HepG2 (cell line): ENCODE results near the gene MPST. TPM values are rescaled to one million over a fixed set of nuclear protein-coding genes. Genes with fewer than 3 reads are reported as not detected.
A peak's percentile ranks its signal among the peaks of the same experiment; 100 is the strongest.

Source experiments
- CAMTA2 ChIP-seq: sonication (generic); formaldehyde crosslinking; IDR thresholded peaks from 2 replicates; pipeline ENCODE4 v1.4.0; 2020; ENCODE audit warnings: mild to moderate bottlenecking, missing genetic modification reagents, borderline replicate concordance
- CEBPG ChIP-seq: IDR thresholded peaks from 2 replicates; pipeline ENCODE4 v1.6.1; 2016
- CREB1 ChIP-seq, 2 experiments: fragments of 450-650 bp in 1 of 2; IDR thresholded peaks; 2 replicates each; pipeline ENCODE4 v1.6.1; 2016 to 2017; ENCODE audit warnings: control low read depth in 1 of 2, mild to moderate bottlenecking in 1 of 2, missing compliant biosample characterization in 1 of 2, missing genetic modification characterization in 1 of 2
- ELF4 ChIP-seq: sonication (generic); formaldehyde crosslinking; IDR thresholded peaks from 2 replicates; pipeline ENCODE4 v1.5.0; 2020; ENCODE audit warnings: missing genetic modification reagents, mild to moderate bottlenecking, moderate library complexity, borderline replicate concordance
- FOXK2 ChIP-seq: fragments of 450-650 bp; IDR thresholded peaks from 2 replicates; pipeline ENCODE4 v1.6.1; 2016
- GABPB1 ChIP-seq: IDR thresholded peaks from 2 replicates; pipeline ENCODE4 v1.6.1; 2016; ENCODE audit warnings: mild to moderate bottlenecking, missing genetic modification reagents, moderate library complexity, missing compliant biosample characterization
- ISX ChIP-seq: sonication (generic); formaldehyde crosslinking; conservative IDR thresholded peaks from 2 replicates; pipeline ENCODE4 v1.5.0; 2020; ENCODE audit warnings: missing genetic modification reagents
- JDP2 ChIP-seq: sonication (generic); formaldehyde crosslinking; IDR thresholded peaks from 2 replicates; pipeline ENCODE4 v1.8.1; 2022; ENCODE audit warnings: missing genetic modification reagents, borderline replicate concordance
- MEIS1 ChIP-seq: sonication (generic); formaldehyde crosslinking; IDR thresholded peaks from 2 replicates; pipeline ENCODE4 v1.9.0; 2021; ENCODE audit warnings: mild to moderate bottlenecking, missing genetic modification reagents, moderate library complexity, borderline replicate concordance
- RARA ChIP-seq: IDR thresholded peaks from 2 replicates; pipeline ENCODE4 v1.6.1; 2016; ENCODE audit warnings: missing genetic modification reagents, missing compliant biosample characterization
- SIX4 ChIP-seq: sonication (generic); formaldehyde crosslinking; IDR thresholded peaks from 2 replicates; pipeline ENCODE4 v1.4.0; 2020; ENCODE audit warnings: missing genetic modification reagents
- TBX3 ChIP-seq: fragments of 450-650 bp; IDR thresholded peaks from 2 replicates; pipeline ENCODE4 v1.6.1; 2017; ENCODE audit warnings: antibody characterized with exemption, mild to moderate bottlenecking, inconsistent platforms, borderline replicate concordance
- TOPORS ChIP-seq: sonication (generic); formaldehyde crosslinking; IDR thresholded peaks from 2 replicates; pipeline ENCODE4 v1.8.0; 2023; ENCODE audit warnings: mild to moderate bottlenecking, missing genetic modification reagents
- ZBTB7B ChIP-seq: sonication (generic); formaldehyde crosslinking; IDR thresholded peaks from 2 replicates; pipeline ENCODE4 v1.4.0; 2020; ENCODE audit warnings: missing genetic modification reagents
- ZC3H13 ChIP-seq: sonication (generic); formaldehyde crosslinking; IDR thresholded peaks from 2 replicates; pipeline ENCODE4 v1.8.1; 2023; ENCODE audit warnings: mild to moderate bottlenecking, missing genetic modification reagents, moderate library complexity
- ZC3H4 ChIP-seq: sonication (generic); formaldehyde crosslinking; IDR thresholded peaks from 2 replicates; pipeline ENCODE4 v1.4.0; 2020; ENCODE audit warnings: missing genetic modification reagents, borderline replicate concordance
- ZNF251 ChIP-seq: sonication (generic); formaldehyde crosslinking; IDR thresholded peaks from 2 replicates; pipeline ENCODE4 v1.9.0; 2021; ENCODE audit warnings: mild to moderate bottlenecking, missing genetic modification reagents
- ZNF431 ChIP-seq: sonication (generic); formaldehyde crosslinking; IDR thresholded peaks from 2 replicates; pipeline ENCODE4 v1.9.0; 2022; ENCODE audit warnings: missing genetic modification reagents, low read depth, mild to moderate bottlenecking, borderline replicate concordance
- ZNF460 ChIP-seq: sonication (generic); formaldehyde crosslinking; IDR thresholded peaks from 2 replicates; pipeline ENCODE4 v1.5.1; 2020; ENCODE audit warnings: missing genetic modification reagents, mild to moderate bottlenecking, borderline replicate concordance
- ZNF550 ChIP-seq: sonication (generic); formaldehyde crosslinking; IDR thresholded peaks from 2 replicates; pipeline ENCODE4 v1.4.0; 2020; ENCODE audit warnings: mild to moderate bottlenecking, missing genetic modification reagents, borderline replicate concordance
- ZNF792 ChIP-seq: IDR thresholded peaks from 2 replicates; pipeline ENCODE4 v1.6.1; 2016
- ZNF879 ChIP-seq: sonication (generic); formaldehyde crosslinking; IDR thresholded peaks from 2 replicates; pipeline ENCODE4 v1.8.1; 2023; ENCODE audit warnings: missing genetic modification reagents
- polyA plus RNA-seq, 8 experiments: library from polyadenylated mRNA; depleted of rRNA in 3 of 8; stranded (reverse) in 7 of 8; unstranded in 1 of 8; fragments of >200 nt; fragmentation: Illumina TruSeq in 4 of 8; extraction: Trizol in 4 of 8; gene quantifications; 2 replicates each; pipeline versions ENCODE4 v1.2.1 to v1.2.3, GENCODE V29; 2011 to 2016; ENCODE audit warnings: low read depth in 4 of 8, missing spikeins in 1 of 8, mixed read lengths in 1 of 8; ENCODE audit not compliant: insufficient read depth in 1 of 8
- total RNA-seq, 5 experiments: library from RNA; depleted of rRNA; stranded (reverse); fragments of >200 nt; fragmentation: Illumina TruSeq; extraction: Trizol; gene quantifications; 2 replicates each; pipeline ENCODE4 v1.2.3, GENCODE V29; 2016; ENCODE audit warnings: low read depth in 1 of 5
- TF ChIP-seq, protein P1 (sequence below): sonication (generic); formaldehyde crosslinking; IDR thresholded peaks from 2 replicates; pipeline ENCODE4 v1.5.0; 2020; ENCODE audit warnings: mild to moderate bottlenecking, missing genetic modification reagents, moderate library complexity
- TF ChIP-seq, protein P2 (sequence below): sonication (generic); formaldehyde crosslinking; IDR thresholded peaks from 2 replicates; pipeline ENCODE4 v1.4.0; 2020; ENCODE audit warnings: missing genetic modification reagents
- TF ChIP-seq, protein P3 (sequence below): sonication (generic); formaldehyde crosslinking; IDR thresholded peaks from 2 replicates; pipeline ENCODE4 v1.8.1; 2022; ENCODE audit warnings: mild to moderate bottlenecking, missing genetic modification reagents
- TF ChIP-seq, protein P4 (sequence below): sonication (generic); formaldehyde crosslinking; conservative IDR thresholded peaks from 2 replicates; pipeline ENCODE4 v1.4.0; 2020; ENCODE audit warnings: missing genetic modification reagents

MPST gene
- total and polyA plus RNA-seq, 2 of the 13 experiments (the other 11 are each of a cell fraction or from before 2014, with no cell fraction given): 133 to 141 TPM

DNA sequence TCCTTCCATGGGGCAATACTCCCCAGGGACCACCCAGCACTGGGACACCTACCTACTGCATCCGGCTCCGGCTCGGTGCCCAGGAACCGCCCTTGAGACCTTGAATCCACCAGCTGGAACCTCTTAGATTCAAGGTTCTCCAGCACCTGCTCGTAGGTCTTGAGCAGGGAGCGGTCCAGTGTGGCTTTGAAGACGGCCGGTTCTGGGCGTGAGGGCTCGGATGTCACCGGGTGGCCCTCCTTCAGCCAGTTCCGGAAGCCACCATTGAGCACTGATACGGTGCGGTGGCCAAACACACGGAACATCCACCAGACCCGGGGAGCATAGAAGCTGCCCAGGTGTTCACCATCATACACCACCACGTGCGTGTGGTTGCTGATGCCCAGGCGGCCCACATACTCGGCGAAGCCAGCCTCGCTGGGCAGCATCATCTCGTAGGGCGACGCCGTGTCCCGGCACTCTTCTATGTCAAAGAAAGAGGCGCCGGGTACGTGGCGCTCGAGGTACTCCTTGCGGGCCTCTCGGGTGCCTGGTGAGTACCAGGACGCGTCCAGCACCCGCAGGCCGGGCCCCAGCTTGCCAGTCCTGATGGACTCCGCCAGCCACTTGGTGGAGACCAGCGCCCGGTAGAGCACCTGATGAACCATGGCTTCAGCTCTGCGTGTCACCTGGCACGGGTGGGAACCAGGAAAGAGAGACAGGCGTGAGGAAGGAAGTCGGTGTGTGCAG lies 1.3 kb upstream of the MPST start (continued):
- TF ChIP-seq, protein P1, sequence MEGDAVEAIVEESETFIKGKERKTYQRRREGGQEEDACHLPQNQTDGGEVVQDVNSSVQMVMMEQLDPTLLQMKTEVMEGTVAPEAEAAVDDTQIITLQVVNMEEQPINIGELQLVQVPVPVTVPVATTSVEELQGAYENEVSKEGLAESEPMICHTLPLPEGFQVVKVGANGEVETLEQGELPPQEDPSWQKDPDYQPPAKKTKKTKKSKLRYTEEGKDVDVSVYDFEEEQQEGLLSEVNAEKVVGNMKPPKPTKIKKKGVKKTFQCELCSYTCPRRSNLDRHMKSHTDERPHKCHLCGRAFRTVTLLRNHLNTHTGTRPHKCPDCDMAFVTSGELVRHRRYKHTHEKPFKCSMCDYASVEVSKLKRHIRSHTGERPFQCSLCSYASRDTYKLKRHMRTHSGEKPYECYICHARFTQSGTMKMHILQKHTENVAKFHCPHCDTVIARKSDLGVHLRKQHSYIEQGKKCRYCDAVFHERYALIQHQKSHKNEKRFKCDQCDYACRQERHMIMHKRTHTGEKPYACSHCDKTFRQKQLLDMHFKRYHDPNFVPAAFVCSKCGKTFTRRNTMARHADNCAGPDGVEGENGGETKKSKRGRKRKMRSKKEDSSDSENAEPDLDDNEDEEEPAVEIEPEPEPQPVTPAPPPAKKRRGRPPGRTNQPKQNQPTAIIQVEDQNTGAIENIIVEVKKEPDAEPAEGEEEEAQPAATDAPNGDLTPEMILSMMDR (CRISPR knock-in tag): peak; percentile 17; the same call in 1 of the 2 replicates
- TF ChIP-seq ZNF431 (CRISPR knock-in tag) (0 out of 2 replicates have a peak, but pooled peaks have one; percentile 37), ZC3H4 (0 out of 2 replicates have a peak, but pooled peaks have one; percentile 19), ZBTB7B (no peak), ZNF792 (CRISPR knock-in tag) (no peak), CREB1 (IDR thresholded peaks at IDR 0.05) (no peak), CREB1 (CRISPR knock-in tag; IDR thresholded peaks at IDR 0.05) (no peak), ZC3H13 (CRISPR knock-in tag) (peak; percentile 36; the same call in 1 of the 2 replicates), TOPORS (CRISPR knock-in tag) (no peak), TBX3 (no peak), JDP2 (no peak), CAMTA2 (no peak), ZNF550 (CRISPR knock-in tag) (no peak), GABPB1 (CRISPR knock-in tag) (no peak), FOXK2 (no peak), ZNF460 (CRISPR knock-in tag) (no peak), RARA (CRISPR knock-in tag) (no peak), ZNF879 (CRISPR knock-in tag) (0 out of 2 replicates have a peak, but pooled peaks have one; percentile 37), ISX (CRISPR knock-in tag) (no peak), MEIS1 (CRISPR knock-in tag) (no peak), ZNF251 (CRISPR knock-in tag) (no peak), ELF4 (0 out of 2 replicates have a peak, but pooled peaks have one; percentile 53), SIX4 (CRISPR knock-in tag) (no peak), CEBPG (no peak)
- TF ChIP-seq, protein P2, sequence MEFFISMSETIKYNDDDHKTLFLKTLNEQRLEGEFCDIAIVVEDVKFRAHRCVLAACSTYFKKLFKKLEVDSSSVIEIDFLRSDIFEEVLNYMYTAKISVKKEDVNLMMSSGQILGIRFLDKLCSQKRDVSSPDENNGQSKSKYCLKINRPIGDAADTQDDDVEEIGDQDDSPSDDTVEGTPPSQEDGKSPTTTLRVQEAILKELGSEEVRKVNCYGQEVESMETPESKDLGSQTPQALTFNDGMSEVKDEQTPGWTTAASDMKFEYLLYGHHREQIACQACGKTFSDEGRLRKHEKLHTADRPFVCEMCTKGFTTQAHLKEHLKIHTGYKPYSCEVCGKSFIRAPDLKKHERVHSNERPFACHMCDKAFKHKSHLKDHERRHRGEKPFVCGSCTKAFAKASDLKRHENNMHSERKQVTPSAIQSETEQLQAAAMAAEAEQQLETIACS (CRISPR knock-in tag): no peak
- TF ChIP-seq, protein P3, sequence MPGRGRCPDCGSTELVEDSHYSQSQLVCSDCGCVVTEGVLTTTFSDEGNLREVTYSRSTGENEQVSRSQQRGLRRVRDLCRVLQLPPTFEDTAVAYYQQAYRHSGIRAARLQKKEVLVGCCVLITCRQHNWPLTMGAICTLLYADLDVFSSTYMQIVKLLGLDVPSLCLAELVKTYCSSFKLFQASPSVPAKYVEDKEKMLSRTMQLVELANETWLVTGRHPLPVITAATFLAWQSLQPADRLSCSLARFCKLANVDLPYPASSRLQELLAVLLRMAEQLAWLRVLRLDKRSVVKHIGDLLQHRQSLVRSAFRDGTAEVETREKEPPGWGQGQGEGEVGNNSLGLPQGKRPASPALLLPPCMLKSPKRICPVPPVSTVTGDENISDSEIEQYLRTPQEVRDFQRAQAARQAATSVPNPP (CRISPR knock-in tag): no peak
- TF ChIP-seq, protein P4, sequence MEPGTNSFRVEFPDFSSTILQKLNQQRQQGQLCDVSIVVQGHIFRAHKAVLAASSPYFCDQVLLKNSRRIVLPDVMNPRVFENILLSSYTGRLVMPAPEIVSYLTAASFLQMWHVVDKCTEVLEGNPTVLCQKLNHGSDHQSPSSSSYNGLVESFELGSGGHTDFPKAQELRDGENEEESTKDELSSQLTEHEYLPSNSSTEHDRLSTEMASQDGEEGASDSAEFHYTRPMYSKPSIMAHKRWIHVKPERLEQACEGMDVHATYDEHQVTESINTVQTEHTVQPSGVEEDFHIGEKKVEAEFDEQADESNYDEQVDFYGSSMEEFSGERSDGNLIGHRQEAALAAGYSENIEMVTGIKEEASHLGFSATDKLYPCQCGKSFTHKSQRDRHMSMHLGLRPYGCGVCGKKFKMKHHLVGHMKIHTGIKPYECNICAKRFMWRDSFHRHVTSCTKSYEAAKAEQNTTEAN (CRISPR knock-in tag): no peak
